Activated CD8-positive, alpha-beta T cell treated with anti-CD3 and anti-CD28 coated beads, Interleukin-2, amount 10 ng/mL, durations not matched to agents 7 days and 5 days (primary cell): ENCODE results near the gene SFTPD. TPM values are rescaled to one million over a fixed set of nuclear protein-coding genes. Genes with fewer than 3 reads are reported as not detected.
"Not testable (repeated sequence)": the region's sequence is repeated elsewhere in the genome, so short reads cannot be mapped to it uniquely, and the experiment has no call there.

Source experiments
- ATAC-seq: fragments of 150-1000 bp; cut with Tn5 transposase; one replicate; pipeline ENCODE4 v1.10.0; 2021; ENCODE audit warnings: moderate library complexity
- CTCF ChIA-PET: fragments of 350-600 bp; sonication (Branson Sonifier 250); formaldehyde crosslinking; loops from one replicate; lab custom pipeline; 2021; ENCODE audit warnings: antibody characterized with exemption; lab: Charles Lee
- POLR2A ChIA-PET: fragments of 350-600 bp; sonication (Branson Sonifier 250); formaldehyde crosslinking; loops from one replicate; lab custom pipeline; 2021; ENCODE audit warnings: antibody characterized with exemption; lab: Charles Lee
- DNase-seq: peaks from one replicate; pipeline ENCODE4 v3.0.0-alpha.2; 2020
- H3K27ac Mint-ChIP-seq: one replicate; pipeline ENCODE4 v1.8.0; 2021; ENCODE audit warnings: mild to moderate bottlenecking, mixed read lengths
- H3K27me3 Mint-ChIP-seq: one replicate; pipeline ENCODE4 v1.8.0; 2021; ENCODE audit warnings: low read depth, mixed read lengths
- H3K36me3 Mint-ChIP-seq: one replicate; pipeline ENCODE4 v1.8.0; 2021; ENCODE audit warnings: low read depth, mixed read lengths
- H3K4me1 Mint-ChIP-seq: one replicate; pipeline ENCODE4 v1.8.0; 2021; ENCODE audit warnings: low read depth, mixed read lengths
- H3K4me3 Mint-ChIP-seq: one replicate; pipeline ENCODE4 v1.8.0; 2021; ENCODE audit warnings: mild to moderate bottlenecking, mixed read lengths
- H3K9me3 Mint-ChIP-seq: one replicate; pipeline ENCODE4 v1.8.0; 2022; ENCODE audit warnings: mixed read lengths; ENCODE audit not compliant: insufficient read depth
- total RNA-seq, 2 experiments: library from RNA; stranded (reverse); gene quantifications; one replicate each; pipeline ENCODE4 v1.2.3, GENCODE V29; 2021

SFTPD gene
- total RNA-seq, 2 experiments from 2014 or later = not detected

DNA sequence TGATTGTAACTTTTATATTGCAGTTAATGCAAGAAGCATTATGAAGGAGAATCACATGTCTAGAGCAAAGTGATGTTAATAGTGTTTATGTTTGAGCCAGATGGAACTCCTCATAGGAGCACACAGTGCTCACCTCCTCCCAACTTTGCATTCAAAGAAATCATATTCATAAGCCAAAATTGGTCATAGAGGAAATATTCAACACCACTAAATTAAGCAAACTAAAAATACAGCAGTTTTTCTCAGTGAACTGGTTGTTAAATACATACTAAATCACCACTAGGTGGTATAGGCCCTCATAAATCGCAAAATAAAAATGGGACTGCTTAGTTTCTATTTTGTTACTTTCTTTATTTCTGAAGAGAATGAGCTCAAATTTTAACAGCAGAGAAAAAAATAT is 34.4 kb downstream of the SFTPD start:
- H3K27ac Mint-ChIP-seq, H3K9me3 Mint-ChIP-seq, POLR2A ChIA-PET, H3K4me1 Mint-ChIP-seq, H3K4me3 Mint-ChIP-seq, DNase-seq, H3K36me3 Mint-ChIP-seq, ATAC-seq: not testable (repeated sequence)
- CTCF ChIA-PET = interaction anchor here (1.1 kb wide), 1 partner anchor 352 kb away, joined by 3 read pairs; no protein-coding TSS in a partner anchor
- H3K27me3 Mint-ChIP-seq = peaks cover 25% of the 10 kb centered on the region

DNA sequence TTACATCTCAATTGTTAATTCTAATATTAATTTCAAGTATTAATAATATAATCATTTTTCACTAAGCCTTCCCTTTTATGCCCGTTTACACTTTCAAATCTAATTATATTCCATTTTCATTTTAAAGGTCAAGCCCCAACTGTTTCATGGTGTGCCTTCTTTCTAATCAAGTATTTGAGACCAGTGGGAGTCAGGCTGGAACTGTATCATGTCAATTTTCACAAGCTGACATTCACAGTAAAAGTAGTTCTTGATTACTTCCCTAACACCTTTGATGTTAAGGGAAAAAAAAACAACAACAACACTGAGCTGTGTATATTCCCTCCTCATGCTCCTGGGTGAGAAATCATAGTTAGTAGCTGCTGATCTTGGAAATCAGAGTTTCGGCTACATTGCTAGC is 38.1 kb downstream of the SFTPD start:
- no peak for DNase-seq
- H3K4me1 Mint-ChIP-seq = no peaks in the 10 kb centered on the region
- ATAC-seq = no peak
- H3K27me3 Mint-ChIP-seq = peaks cover 43% of the 10 kb centered on the region
- H3K4me3 Mint-ChIP-seq = no peak overlapping the region
- H3K9me3 Mint-ChIP-seq = no peaks in the 10 kb centered on the region
- ChIA-PET CTCF (no interaction called here), POLR2A (no interaction called here)
- H3K27ac Mint-ChIP-seq = no peak overlapping the region
- H3K36me3 Mint-ChIP-seq = no peaks in the 10 kb centered on the region

DNA sequence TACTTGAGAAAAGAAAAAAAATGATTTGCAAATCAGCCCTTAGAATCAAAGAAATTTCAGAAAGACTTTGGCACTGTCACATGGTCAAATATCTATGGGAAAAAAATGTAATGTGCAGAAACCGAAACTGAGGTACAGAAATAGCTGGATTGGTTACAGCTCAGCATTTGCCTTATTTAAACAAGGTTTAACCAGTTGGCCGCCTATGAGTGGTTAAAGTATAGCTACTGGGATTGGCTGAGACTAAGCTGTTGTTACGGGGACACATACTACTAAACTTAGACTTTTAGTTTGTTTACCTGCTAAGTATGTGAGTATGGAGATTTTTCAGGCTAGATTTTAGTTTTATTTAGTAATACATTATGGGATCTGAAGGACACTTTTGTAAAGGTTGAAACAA is 38.6 kb downstream of the SFTPD start:
- Mint-ChIP-seq H3K27me3 (peaks cover 46% of the 10 kb centered on the region), H3K36me3 (no peaks in the 10 kb centered on the region), H3K4me3 (no peak overlapping the region), H3K4me1 (peaks cover 1% of the 10 kb centered on the region), H3K9me3 (no peaks in the 10 kb centered on the region), H3K27ac (no peak overlapping the region)
- no peak for DNase-seq
- ChIA-PET CTCF (no interaction called here), POLR2A (no interaction called here)
- ATAC-seq = no peak

DNA sequence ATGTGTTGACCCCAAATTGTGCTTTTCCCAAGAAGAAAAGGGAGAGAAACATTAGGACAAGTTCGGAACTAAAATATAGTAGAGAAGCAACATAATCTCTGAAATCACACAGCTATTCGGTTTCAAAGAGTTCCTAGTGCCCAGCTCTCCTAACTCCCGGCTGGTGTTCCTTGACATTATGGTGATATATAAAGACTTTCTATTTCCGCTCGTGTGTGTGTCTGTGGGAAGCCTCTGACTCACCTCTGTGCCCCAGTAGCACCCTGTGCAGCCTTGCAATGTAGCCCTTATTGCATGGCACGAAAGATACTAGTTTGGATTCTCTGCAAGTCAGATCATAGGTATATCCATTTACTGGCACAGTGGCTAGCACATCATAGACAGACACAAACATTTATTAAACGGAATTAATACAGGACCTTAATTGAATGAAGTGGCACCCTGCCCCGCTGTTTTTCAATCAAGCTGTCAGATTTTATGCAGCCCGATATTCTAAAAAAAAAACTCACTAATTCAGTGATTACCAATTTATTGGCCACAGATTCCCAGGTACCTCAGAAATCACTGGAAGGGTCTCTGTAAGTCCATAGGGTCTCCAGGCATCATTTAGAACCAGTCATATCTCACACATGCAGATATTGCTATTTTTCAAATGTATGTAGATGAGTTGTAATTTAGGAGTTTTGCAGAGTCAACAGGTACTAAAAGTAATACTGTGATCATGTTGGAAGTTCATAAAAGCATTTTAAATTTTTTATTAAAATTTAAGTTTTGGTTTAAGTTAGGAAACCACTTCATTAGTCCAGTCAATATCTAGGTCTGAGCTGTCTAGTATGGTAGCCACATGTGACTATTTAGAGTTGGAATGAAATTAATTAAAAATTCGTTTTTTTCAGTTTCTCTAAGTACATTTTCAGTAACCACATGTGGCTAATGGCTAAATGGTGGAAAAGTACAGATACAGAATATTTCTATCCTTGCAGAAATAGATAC is 43.3 kb downstream of the SFTPD start:
- Mint-ChIP-seq H3K27me3 (peaks cover 62% of the 10 kb centered on the region), H3K36me3 (no peaks in the 10 kb centered on the region), H3K9me3 (no peaks in the 10 kb centered on the region), H3K27ac (no peak overlapping the region), H3K4me3 (peak overlapping the region; percentile 74), H3K4me1 (peaks cover 12% of the 10 kb centered on the region)
- CTCF ChIA-PET = no interaction called here
- no peak for DNase-seq
- POLR2A ChIA-PET = no interaction called here
- peak; percentile 53 for ATAC-seq

DNA sequence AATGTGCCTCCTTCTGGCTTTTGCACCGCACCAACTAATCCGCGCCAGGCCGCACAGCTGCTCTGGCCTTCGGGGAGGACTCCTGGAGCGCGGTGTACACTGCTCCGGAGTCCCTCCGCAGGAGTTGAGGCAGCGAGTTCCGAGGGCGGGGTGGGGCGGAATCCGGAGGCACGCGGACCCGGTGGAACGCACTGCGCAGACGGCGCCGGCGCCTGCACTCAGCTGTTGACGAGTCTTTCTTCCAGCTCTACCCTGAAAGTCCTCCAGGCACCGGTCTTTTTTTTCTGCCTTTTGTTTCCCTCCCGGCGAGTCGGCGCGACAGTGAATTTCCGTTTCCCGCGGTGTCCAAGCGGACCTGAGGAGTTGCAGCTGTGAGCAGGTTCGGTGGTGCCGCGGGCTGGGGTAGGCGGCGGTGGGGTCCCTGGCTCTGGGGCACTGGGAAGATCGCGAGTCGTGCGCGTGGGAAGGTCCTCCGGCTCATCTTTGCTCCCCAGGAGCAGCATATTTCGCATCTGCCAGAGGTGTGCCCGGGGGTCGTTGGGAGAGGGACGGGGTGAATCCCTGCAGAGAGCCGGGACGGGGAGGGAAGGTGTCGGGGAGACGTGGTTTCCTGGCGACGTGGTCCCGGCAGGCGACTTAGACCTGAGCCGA is 44.1 kb downstream of the SFTPD start:
- Mint-ChIP-seq H3K36me3 (no peaks in the 10 kb centered on the region), H3K27me3 (peaks cover 59% of the 10 kb centered on the region), H3K9me3 (no peaks in the 10 kb centered on the region), H3K4me1 (peaks cover 12% of the 10 kb centered on the region), H3K4me3 (peak overlapping the region; percentile 74), H3K27ac (no peak overlapping the region)
- peak; percentile 90 for ATAC-seq
- ChIA-PET POLR2A (no interaction called here), CTCF (no interaction called here)
- DNase-seq = peak; percentile 48

DNA sequence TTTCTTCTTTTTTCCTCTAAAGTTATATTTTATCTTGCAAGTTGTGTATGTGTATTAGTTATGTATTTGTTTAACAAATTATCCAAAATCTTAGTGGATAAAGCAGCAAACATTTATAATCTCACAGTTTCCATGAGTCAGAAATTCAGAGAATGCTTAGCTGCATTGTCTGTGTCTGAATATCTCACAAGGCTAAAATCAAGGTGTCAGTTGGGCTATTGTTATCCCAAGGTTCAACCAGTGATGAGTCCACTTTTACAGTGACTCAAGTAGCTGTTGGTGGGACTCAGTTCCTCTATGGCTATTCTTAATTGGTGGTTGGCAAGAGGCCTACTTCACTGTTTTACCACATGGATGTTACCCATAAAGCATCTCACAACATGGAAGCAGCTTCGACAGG is 47.3 kb downstream of the SFTPD start:
- CTCF ChIA-PET, POLR2A ChIA-PET, DNase-seq, H3K36me3 Mint-ChIP-seq, H3K4me3 Mint-ChIP-seq, H3K9me3 Mint-ChIP-seq, H3K27ac Mint-ChIP-seq, ATAC-seq: not testable (repeated sequence)
- H3K4me1 Mint-ChIP-seq = peaks cover 12% of the 10 kb centered on the region
- H3K27me3 Mint-ChIP-seq = peaks cover 55% of the 10 kb centered on the region

DNA sequence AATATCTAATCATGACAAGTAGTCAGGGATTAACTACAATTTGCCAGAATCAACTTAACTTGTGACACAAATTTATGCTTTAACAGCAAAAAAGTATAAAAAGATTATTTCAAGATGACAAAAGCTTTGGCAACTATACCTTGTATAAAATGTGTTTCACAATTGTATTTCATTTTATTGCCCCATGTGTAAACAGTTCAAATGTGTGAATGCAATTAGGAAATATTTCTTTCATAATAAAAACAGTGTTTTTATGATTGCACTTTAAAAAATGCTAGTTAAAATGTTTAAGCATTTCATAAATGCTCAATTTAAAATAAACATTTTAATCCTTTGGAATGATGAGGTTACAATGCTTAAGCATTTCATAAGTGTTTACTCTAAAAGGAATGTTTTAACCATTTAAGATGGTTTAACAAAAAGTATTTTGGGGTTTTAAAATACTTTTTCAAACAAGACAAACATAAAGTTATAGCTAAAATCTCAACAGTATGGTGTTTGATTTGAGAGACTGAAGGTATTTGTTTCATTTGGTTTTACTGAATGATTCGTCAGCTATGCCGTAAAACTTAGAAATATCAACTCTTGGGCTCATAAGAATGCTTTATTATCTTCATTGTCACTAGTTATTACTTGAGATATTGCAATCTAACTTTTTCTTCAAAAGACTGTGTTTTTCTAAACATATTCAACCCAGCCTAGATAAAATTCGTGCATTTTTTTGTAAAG is 50.1 kb downstream of the SFTPD start:
- H3K27ac Mint-ChIP-seq = no peak overlapping the region
- ATAC-seq = no peak
- H3K27me3 Mint-ChIP-seq = peaks cover 50% of the 10 kb centered on the region
- CTCF ChIA-PET = no interaction called here
- H3K36me3 Mint-ChIP-seq = no peaks in the 10 kb centered on the region
- DNase-seq = no peak
- no peaks in the 10 kb centered on the region for H3K9me3 Mint-ChIP-seq
- no peaks in the 10 kb centered on the region for H3K4me1 Mint-ChIP-seq
- POLR2A ChIA-PET = no interaction called here
- no peak overlapping the region for H3K4me3 Mint-ChIP-seq

DNA sequence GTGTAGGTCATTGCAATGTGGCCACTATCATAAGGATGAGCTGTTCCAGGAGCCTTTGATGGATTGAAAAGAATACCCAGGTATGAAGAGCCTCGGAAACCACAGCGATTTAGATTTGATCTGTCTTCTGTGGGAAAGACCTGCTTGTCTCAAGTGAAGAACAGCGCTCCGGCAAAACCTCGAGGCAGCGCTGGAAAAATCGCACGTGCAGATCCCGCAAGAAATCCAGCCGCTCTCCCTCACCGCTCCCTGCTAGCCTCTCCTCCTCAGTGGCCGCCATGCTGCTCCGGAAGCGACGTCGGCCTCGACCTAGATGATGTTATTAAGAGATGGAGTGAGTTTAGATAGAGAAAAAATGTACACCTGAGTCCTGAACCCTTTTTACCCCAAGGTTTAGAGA is 56.0 kb downstream of the SFTPD start:
- H3K9me3 Mint-ChIP-seq, H3K36me3 Mint-ChIP-seq, H3K27ac Mint-ChIP-seq, H3K4me1 Mint-ChIP-seq, CTCF ChIA-PET, ATAC-seq, H3K4me3 Mint-ChIP-seq, POLR2A ChIA-PET, DNase-seq: not testable (repeated sequence)
- peaks cover 39% of the 10 kb centered on the region for H3K27me3 Mint-ChIP-seq

DNA sequence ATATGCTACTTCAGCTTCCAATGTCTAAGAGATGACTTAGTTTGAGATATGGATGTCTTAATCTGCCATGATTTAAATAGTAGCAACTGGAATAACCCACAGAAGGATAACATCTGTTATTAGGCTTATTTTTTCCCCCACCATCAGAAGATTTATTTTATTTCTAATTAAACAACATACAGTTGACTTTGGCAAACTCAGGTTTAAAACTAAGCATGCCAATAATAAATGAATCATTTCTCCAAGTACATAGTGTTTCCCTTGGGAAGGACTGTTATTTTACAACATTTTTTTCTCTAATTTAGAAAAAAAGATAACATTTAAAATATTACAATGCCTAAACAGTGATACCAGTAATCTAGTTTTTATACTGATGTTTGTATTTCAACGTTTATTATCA is 58.4 kb downstream of the SFTPD start:
- ChIA-PET CTCF (no interaction called here), POLR2A (no interaction called here)
- no peak for ATAC-seq
- Mint-ChIP-seq H3K4me1 (no peaks in the 10 kb centered on the region), H3K27me3 (peaks cover 39% of the 10 kb centered on the region), H3K36me3 (no peaks in the 10 kb centered on the region), H3K27ac (no peak overlapping the region), H3K4me3 (no peak overlapping the region), H3K9me3 (no peaks in the 10 kb centered on the region)
- DNase-seq = no peak

DNA sequence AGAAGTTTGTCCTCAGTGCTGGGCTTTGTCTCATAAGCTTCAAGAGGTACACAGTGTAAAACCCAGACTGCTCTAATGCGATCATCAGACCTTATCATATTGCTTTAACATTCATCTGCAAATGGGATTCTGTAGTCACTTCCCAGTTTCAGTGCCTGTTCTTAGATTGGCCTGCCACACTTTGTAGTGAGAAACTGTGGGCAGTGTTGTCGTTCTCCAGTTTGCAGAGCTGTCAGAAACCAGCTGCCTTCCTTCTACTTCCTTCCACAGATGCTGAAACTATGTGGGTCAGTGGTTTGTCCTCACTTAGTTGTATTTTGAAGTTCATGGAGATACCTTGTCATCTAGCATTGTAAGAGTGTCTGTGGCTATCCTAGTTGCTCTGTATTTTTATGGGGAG is 59.9 kb downstream of the SFTPD start:
- H3K27ac Mint-ChIP-seq, CTCF ChIA-PET, DNase-seq, POLR2A ChIA-PET, H3K9me3 Mint-ChIP-seq, ATAC-seq, H3K4me1 Mint-ChIP-seq, H3K36me3 Mint-ChIP-seq, H3K4me3 Mint-ChIP-seq: not testable (repeated sequence)
- H3K27me3 Mint-ChIP-seq = peaks cover 39% of the 10 kb centered on the region
